H9 (cell line): Measurements from ENCODE around the gene SRD5A3. TPM values are rescaled to one million over a fixed set of nuclear protein-coding genes. Genes with fewer than 3 reads are reported as not detected.

Source experiments
- DNase-seq: peaks from one replicate; pipeline ENCODE4 v3.0.0-alpha.2; 2017
- H2AFZ ChIP-seq: one replicate; pipeline ENCODE4 v1.6.1; 2013; ENCODE audit warnings: mild to moderate bottlenecking, low read length, control low read depth, moderate library complexity
- H2AK5ac ChIP-seq: 2 replicates; pipeline ENCODE4 v1.6.1; 2013; ENCODE audit warnings: low read length, control low read depth, mixed read lengths; ENCODE audit not compliant: insufficient read length
- H2BK120ac ChIP-seq: one replicate; pipeline ENCODE4 v1.6.1; 2013; ENCODE audit warnings: low read depth, mild to moderate bottlenecking, low read length, control low read depth, inconsistent platforms; ENCODE audit not compliant: poor library complexity, severe bottlenecking
- H2BK12ac ChIP-seq: 2 replicates; pipeline ENCODE4 v1.6.1; 2013; ENCODE audit warnings: low read length, control low read depth, mixed read lengths, low read depth; ENCODE audit not compliant: insufficient read length
- H2BK15ac ChIP-seq: 2 replicates; pipeline ENCODE4 v1.6.1; 2013; ENCODE audit warnings: low read depth, low read length, control low read depth
- H2BK20ac ChIP-seq: one replicate; pipeline ENCODE4 v1.6.1; 2013; ENCODE audit warnings: low read depth, mild to moderate bottlenecking, low read length, control low read depth, inconsistent platforms; ENCODE audit not compliant: poor library complexity, severe bottlenecking
- H2BK5ac ChIP-seq: 2 replicates; pipeline ENCODE4 v1.6.1; 2013; ENCODE audit warnings: low read length, control low read depth, mixed read lengths; ENCODE audit not compliant: insufficient read length
- H3K14ac ChIP-seq: 2 replicates; pipeline ENCODE4 v1.6.1; 2013; ENCODE audit warnings: low read length, control low read depth; ENCODE audit not compliant: insufficient read depth
- H3K18ac ChIP-seq: 2 replicates; pipeline ENCODE4 v1.6.1; 2013; ENCODE audit warnings: low read depth, mild to moderate bottlenecking, mixed read lengths, low read length, control low read depth; ENCODE audit not compliant: insufficient read length
- H3K23ac ChIP-seq: 2 replicates; pipeline ENCODE4 v1.6.1; 2013; ENCODE audit warnings: low read length, control low read depth, mixed read lengths, low read depth; ENCODE audit not compliant: insufficient read length
- H3K23me2 ChIP-seq: 2 replicates; pipeline ENCODE4 v1.6.1; 2013; ENCODE audit warnings: low read depth, mild to moderate bottlenecking, mixed read lengths, low read length, control low read depth; ENCODE audit not compliant: insufficient read length, poor library complexity, severe bottlenecking
- H3K27ac ChIP-seq: 2 replicates; pipeline ENCODE4 v1.5.1; 2013; ENCODE audit warnings: low read length, control low read depth, mixed read lengths, low read depth; ENCODE audit not compliant: insufficient read length
- H3K27me3 ChIP-seq: 2 replicates; pipeline ENCODE4 v1.6.1; 2013; ENCODE audit warnings: low read length, control low read depth, inconsistent platforms; ENCODE audit not compliant: insufficient read depth
- H3K4ac ChIP-seq: 2 replicates; pipeline ENCODE4 v1.6.1; 2013; ENCODE audit warnings: low read depth, mild to moderate bottlenecking, control low read depth, inconsistent platforms, low read length, moderate library complexity
- H3K4me1 ChIP-seq: 2 replicates; pipeline ENCODE4 v1.6.1; 2013; ENCODE audit warnings: low read length, control low read depth, inconsistent platforms; ENCODE audit not compliant: insufficient read depth
- H3K4me2 ChIP-seq: 2 replicates; pipeline ENCODE4 v1.6.1; 2013; ENCODE audit warnings: low read length, control low read depth, mixed read lengths; ENCODE audit not compliant: insufficient read length, insufficient read depth
- H3K56ac ChIP-seq: 2 replicates; pipeline ENCODE4 v1.6.1; 2013; ENCODE audit warnings: low read depth, mild to moderate bottlenecking, mixed read lengths, low read length, control low read depth; ENCODE audit not compliant: insufficient read length
- H3K79me1 ChIP-seq: 2 replicates; pipeline ENCODE4 v1.6.1; 2013; ENCODE audit warnings: low read depth, mild to moderate bottlenecking, moderate library complexity, low read length, control low read depth, inconsistent platforms; ENCODE audit not compliant: insufficient read depth, poor library complexity, severe bottlenecking
- H3K79me2 ChIP-seq: 2 replicates; pipeline ENCODE4 v1.6.1; 2013; ENCODE audit warnings: low read length, control low read depth, inconsistent platforms; ENCODE audit not compliant: insufficient read depth
- H3K9ac ChIP-seq: 2 replicates; pipeline ENCODE4 v1.6.1; 2013; ENCODE audit warnings: low read length, control low read depth, mixed read lengths; ENCODE audit not compliant: insufficient read length; ENCODE audit errors: extremely low read depth
- H3K9me3 ChIP-seq: one replicate; pipeline ENCODE4 v1.6.1; 2013; ENCODE audit warnings: low read depth, low read length, inconsistent platforms; ENCODE audit not compliant: control insufficient read depth
- H3T11ph ChIP-seq: one replicate; pipeline ENCODE4 v1.6.1; 2013; ENCODE audit warnings: mild to moderate bottlenecking, low read length, control low read depth, inconsistent platforms
- H4K20me1 ChIP-seq: one replicate; pipeline ENCODE4 v1.6.1; 2013; ENCODE audit not compliant: control insufficient read depth, insufficient read length, insufficient read depth
- H4K5ac ChIP-seq: 2 replicates; pipeline ENCODE4 v1.6.1; 2013; ENCODE audit warnings: low read depth, mild to moderate bottlenecking, mixed read lengths, low read length, control low read depth; ENCODE audit not compliant: insufficient read length
- H4K8ac ChIP-seq: replicated peaks from 2 replicates; pipeline ENCODE4 v1.6.1; 2013; ENCODE audit warnings: low read length, control low read depth, mixed read lengths, low read depth; ENCODE audit not compliant: insufficient read length
- H4K91ac ChIP-seq: 2 replicates; pipeline ENCODE4 v1.6.1; 2013; ENCODE audit warnings: low read depth, mild to moderate bottlenecking, moderate library complexity, mixed read lengths, low read length, control low read depth; ENCODE audit not compliant: insufficient read length
- H3K27ac Mint-ChIP-seq, 3 experiments: 2 replicates in 2 of 3; 3 replicates in 1 of 3; pipeline ENCODE4 v1.8.0; 2020 to 2021; ENCODE audit warnings: mixed read lengths in 3 of 3, mild to moderate bottlenecking in 1 of 3, moderate library complexity in 1 of 3
- H3K27me3 Mint-ChIP-seq: 2 replicates; pipeline ENCODE4 v1.8.0; 2021; ENCODE audit warnings: low read depth, mild to moderate bottlenecking, moderate library complexity, mixed read lengths
- H3K36me3 Mint-ChIP-seq, 3 experiments: 2 replicates in 2 of 3; 3 replicates in 1 of 3; pipeline ENCODE4 v1.8.0; 2020 to 2021; ENCODE audit warnings: low read depth in 3 of 3, mixed read lengths in 3 of 3; ENCODE audit not compliant: insufficient read depth in 1 of 3
- H3K4me1 Mint-ChIP-seq, 2 experiments: 2 replicates each; pipeline ENCODE4 v1.8.0; 2020; ENCODE audit warnings: mixed read lengths in 2 of 2
- H3K4me3 Mint-ChIP-seq, 2 experiments: 2 replicates in 1 of 2; 3 replicates in 1 of 2; pipeline ENCODE4 v1.8.0; 2020 to 2021; ENCODE audit warnings: mild to moderate bottlenecking in 2 of 2, mixed read lengths in 2 of 2, moderate library complexity in 1 of 2
- H3K9me3 Mint-ChIP-seq, 2 experiments: 2 replicates in 1 of 2; 3 replicates in 1 of 2; pipeline ENCODE4 v1.8.0; 2020; ENCODE audit warnings: mild to moderate bottlenecking in 2 of 2, mixed read lengths in 2 of 2, moderate library complexity in 1 of 2
- WGBS: extraction: QIAGEN DNeasy Blood & Tissue Kit; methylation state at CpG from one replicate; pipeline ENCODE4 v1.1.7; 2013; ENCODE audit warnings: missing lambda C conversion rate, low lambda C conversion rate, mixed read lengths; ENCODE audit not compliant: insufficient read length; ENCODE audit errors: extremely low coverage; 5-methylcytosine and 5-hydroxymethylcytosine counted together
- total RNA-seq: library from RNA; stranded (reverse); gene quantifications from 2 replicates; pipeline ENCODE4 v1.2.1, GENCODE V29; 2021
- TF ChIP-seq, protein P1 (sequence below): fragments of 200-600 bp; sonication (generic); conservative IDR thresholded peaks from 3 replicates; pipeline ENCODE4 v1.8.0; 2021; ENCODE audit warnings: antibody characterized with exemption, mild to moderate bottlenecking

The SRD5A3 gene
- total RNA-seq, 1 experiment from 2014 or later, result 35.0 TPM

- peak overlapping the region in 2 of 3 experiments; percentile 70 to 75; a peak in 4 of 7 replicates for H3K27ac Mint-ChIP-seq
- Histone ChIP-seq H4K91ac (no peak overlapping the region), H4K5ac (no peak overlapping the region), H3K27ac (no peak overlapping the region), H3K56ac (no peak overlapping the region), H3K4me2 (no peak overlapping the region), H4K20me1 (no peaks in the 10 kb centered on the region), H3K9ac (no peak overlapping the region), H3K79me2 (no peaks in the 10 kb centered on the region), H2BK120ac (no peak overlapping the region), H3K79me1 (no peaks in the 10 kb centered on the region), H2BK12ac (no peak overlapping the region), H2BK15ac (no peak overlapping the region), H3K23me2 (no peaks in the 10 kb centered on the region), H3K14ac (no peak overlapping the region), H3T11ph (no peak overlapping the region), H3K9me3 (no peaks in the 10 kb centered on the region), H2BK20ac (no peak overlapping the region), H2AFZ (no peak overlapping the region), H3K18ac (no peak overlapping the region), H3K4me1 (peaks cover 12% of the 10 kb centered on the region), H3K23ac (no peak overlapping the region), H2BK5ac (no peak overlapping the region), H4K8ac (no peak overlapping the region), H3K27me3 (no peaks in the 10 kb centered on the region), H2AK5ac (no peak overlapping the region), H3K4ac (no peak overlapping the region)
- H3K4me3 Mint-ChIP-seq, result no peak overlapping the region
- peaks cover 14 to 30% (median 26%) of the 10 kb centered on the region in 3 experiments for H3K36me3 Mint-ChIP-seq
- H3K4me1 Mint-ChIP-seq, result peaks cover 38 to 39% of the 10 kb centered on the region in 2 experiments
- H3K27me3 Mint-ChIP-seq, result no peaks in the 10 kb centered on the region
- no peak for DNase-seq
- no peaks in the 10 kb centered on the region for H3K9me3 Mint-ChIP-seq
- no CpG with 5 or more reads among the region's 9 CpGs for WGBS
- TF ChIP-seq, protein P1, sequence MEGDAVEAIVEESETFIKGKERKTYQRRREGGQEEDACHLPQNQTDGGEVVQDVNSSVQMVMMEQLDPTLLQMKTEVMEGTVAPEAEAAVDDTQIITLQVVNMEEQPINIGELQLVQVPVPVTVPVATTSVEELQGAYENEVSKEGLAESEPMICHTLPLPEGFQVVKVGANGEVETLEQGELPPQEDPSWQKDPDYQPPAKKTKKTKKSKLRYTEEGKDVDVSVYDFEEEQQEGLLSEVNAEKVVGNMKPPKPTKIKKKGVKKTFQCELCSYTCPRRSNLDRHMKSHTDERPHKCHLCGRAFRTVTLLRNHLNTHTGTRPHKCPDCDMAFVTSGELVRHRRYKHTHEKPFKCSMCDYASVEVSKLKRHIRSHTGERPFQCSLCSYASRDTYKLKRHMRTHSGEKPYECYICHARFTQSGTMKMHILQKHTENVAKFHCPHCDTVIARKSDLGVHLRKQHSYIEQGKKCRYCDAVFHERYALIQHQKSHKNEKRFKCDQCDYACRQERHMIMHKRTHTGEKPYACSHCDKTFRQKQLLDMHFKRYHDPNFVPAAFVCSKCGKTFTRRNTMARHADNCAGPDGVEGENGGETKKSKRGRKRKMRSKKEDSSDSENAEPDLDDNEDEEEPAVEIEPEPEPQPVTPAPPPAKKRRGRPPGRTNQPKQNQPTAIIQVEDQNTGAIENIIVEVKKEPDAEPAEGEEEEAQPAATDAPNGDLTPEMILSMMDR, result no peak
These were observed 17.8 kb downstream of the SRD5A3 start for GRCh38 chr4:55363691-55364351.
